GM12874 (cell line): Measurements from ENCODE around the gene PIEZO1.

Experiments used
- TF ChIP-seq, protein P1 (sequence below): IDR thresholded peaks from 2 replicates; pipeline ENCODE4 v1.5.1; 2011; ENCODE audit warnings: low read depth, mild to moderate bottlenecking, control low read depth, low read length, moderate library complexity; ENCODE audit not compliant: insufficient read depth

Gene PIEZO1

GRCh38 chr16:88715312-88716190, 69.5 kb downstream of the PIEZO1 start:
- TF ChIP-seq, protein P1, sequence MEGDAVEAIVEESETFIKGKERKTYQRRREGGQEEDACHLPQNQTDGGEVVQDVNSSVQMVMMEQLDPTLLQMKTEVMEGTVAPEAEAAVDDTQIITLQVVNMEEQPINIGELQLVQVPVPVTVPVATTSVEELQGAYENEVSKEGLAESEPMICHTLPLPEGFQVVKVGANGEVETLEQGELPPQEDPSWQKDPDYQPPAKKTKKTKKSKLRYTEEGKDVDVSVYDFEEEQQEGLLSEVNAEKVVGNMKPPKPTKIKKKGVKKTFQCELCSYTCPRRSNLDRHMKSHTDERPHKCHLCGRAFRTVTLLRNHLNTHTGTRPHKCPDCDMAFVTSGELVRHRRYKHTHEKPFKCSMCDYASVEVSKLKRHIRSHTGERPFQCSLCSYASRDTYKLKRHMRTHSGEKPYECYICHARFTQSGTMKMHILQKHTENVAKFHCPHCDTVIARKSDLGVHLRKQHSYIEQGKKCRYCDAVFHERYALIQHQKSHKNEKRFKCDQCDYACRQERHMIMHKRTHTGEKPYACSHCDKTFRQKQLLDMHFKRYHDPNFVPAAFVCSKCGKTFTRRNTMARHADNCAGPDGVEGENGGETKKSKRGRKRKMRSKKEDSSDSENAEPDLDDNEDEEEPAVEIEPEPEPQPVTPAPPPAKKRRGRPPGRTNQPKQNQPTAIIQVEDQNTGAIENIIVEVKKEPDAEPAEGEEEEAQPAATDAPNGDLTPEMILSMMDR = no peak

- TF ChIP-seq, protein P1 = no peak
Measured at GRCh38 chr16:88714420-88715302, 70.4 kb downstream of the PIEZO1 start.

DNA sequence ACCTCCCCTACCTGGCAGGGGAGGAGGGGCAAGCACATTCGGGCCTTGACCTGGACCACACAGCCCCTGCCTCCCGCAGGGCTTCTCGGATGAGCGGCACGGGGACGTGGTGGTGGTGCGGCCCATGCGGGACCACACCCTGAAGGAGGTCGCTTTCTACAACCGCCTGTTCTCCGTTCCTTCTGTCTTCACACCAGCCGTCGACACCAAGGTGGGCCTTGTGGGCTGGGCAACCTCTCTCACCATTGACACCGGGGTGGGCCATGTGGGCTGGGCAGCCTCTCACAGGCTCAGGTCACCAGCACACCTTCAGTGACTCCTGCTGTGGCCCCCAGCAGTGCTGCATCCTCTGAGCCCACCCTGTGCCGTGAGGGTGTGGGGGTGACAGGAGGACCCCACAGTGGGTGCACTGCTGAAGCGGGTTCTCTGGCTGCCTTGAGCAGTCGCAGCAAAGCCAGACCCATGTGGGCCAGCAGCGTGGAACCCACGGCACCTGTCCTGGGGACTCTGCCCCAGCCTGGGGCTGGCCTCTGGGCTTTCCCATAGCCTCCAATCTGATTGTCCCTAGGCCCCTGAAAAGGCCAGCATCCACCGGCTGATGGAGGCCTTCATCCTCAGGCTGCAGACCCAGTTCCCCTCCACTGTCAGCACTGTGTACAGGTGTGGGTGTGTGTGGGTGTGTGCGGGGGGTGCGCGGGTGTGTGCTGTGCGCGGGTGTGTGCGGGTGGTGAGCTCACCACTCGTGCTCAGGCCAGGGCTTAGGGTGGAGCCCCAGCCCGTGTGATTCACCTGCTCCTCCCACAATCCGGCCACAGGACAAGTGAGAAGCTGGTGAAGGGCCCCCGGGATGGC, 71.2 kb downstream of the PIEZO1 start:
- TF ChIP-seq, protein P1 = no peak

DNA sequence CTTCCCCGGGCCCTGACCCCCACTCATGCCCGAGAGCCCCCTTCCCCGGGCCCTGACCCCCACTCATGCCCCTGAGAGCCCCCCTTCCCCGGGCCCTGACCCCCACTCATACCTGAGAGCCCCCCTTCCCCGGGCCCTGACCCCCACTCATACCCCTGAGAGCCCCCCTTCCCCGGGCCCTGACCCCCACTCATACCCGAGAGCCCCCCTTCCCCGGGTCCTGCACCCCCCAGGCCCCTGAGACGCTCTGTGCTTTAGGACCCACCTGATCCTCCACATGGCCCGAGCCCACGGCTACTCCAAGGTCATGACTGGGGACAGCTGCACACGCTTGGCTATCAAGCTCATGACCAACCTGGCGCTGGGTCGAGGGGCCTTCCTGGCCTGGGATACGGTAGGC, 72.0 kb downstream of the PIEZO1 start:
- TF ChIP-seq, protein P1 = no peak

- TF ChIP-seq, protein P1 = no peak
Measured at GRCh38 chr16:88712362-88712979, 72.5 kb downstream of the PIEZO1 start.

DNA sequence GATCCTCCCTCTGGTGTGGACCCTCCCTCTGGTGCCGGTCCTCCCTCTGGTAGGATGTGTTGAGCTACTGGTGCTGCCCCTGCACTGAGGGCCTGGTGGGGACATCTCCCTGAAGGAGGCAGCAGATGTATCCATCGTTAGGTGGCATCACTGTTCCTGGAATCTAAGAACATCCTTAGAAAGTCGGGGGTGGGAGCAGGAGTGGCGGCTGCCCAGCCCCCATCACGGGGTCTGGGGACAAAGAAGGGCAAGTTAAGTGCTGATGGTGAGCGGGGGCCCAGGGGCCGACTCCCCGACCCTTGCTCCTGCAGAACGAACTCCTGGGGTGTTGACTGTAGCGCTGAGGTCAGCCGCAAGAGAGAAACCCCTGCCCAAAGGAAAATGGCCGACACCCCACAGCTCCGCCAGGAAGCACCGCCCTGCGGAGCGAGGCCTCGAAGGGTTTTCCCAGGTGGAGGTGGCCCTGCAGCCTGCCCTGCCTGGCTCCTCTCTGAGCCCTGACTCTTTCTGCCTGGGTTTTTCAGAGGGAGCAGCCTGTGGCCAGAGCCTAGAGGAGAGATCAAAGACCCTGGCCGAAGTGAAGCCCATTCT, 73.2 kb downstream of the PIEZO1 start:
- TF ChIP-seq, protein P1 = no peak
